NCI-H82 treated with DMSO at 0.1 percent for 48 hours (cell line): Measurements from ENCODE around the gene NT5DC4.

Experiments
- DNase-seq: peaks from one replicate; lab custom pipeline; 2025; ENCODE audit not compliant: unreplicated experiment; lab: John Stamatoyannopoulos, UW

NT5DC4 gene

GRCh38 chr2:112752667-112753066 is 31.8 kb downstream of the NT5DC4 start:
- DNase-seq: no peak

GRCh38 chr2:112754564-112754963 is 33.7 kb downstream of the NT5DC4 start:
- DNase-seq: no peak

DNA sequence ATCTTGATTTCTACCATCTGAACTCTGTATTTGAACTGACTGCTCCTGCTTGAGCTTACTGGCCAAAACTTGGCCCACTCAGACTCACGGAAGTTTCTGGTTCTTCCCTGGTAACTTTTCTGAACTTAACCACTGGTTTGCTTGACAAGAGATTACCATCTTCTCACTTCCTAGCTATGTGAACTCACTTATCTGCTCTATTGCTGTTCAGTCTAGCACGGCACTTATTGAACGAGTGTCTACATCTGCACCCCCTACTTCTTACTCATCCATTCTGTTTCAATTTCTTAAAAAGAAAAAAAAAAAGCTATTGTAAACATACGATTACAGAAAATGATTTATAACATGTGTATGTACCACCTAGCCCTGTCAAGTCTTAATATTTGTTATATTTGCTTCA is 34.6 kb downstream of the NT5DC4 start:
- no peak for DNase-seq

DNA sequence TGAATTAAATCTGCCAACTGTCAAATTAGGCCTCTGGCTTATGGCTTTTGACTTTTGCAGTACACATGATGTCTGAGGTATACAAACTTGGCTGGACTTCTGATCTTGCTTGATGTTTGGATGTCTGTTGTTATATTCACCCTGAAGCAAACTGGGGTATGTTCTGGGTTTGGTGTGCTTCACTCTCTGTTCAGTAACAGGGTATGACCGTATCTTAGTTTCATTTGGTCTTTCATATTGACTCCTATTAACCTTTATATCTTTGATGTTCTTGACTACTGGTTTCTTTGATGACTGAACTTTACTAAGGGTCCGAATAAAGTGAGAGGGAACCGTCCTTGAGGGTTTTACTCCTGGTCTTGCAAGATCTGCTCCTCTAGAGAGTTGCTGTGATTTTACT is 35.4 kb downstream of the NT5DC4 start:
- no peak for DNase-seq

- no peak for DNase-seq
Measured at GRCh38 chr2:112757265-112757664, 36.4 kb downstream of the NT5DC4 start.

GRCh38 chr2:112758711-112759110 is 37.9 kb downstream of the NT5DC4 start:
- DNase-seq: no peak

- DNase-seq: no peak
Measured at GRCh38 chr2:112760149-112760548, 39.3 kb downstream of the NT5DC4 start.

DNA sequence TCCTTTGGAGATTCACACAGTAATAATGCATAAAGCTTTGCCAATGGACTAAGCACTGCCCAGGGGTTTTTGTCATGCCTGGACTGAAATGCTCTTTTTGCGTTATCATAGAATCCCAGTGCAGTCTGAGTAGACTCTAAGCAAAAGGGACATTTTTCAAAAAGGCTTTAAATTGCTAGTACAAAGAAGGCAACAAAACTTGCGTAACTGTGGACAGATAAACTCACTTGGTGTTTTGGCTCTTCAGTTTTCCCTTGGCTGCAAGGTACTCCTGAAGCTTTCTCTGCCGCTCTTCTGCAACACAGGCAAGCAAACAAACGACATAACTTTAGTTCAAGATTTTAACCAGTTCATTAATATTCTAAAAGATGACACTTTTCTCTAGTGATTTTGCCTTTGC is 41.5 kb downstream of the NT5DC4 start:
- DNase-seq: no peak

DNA sequence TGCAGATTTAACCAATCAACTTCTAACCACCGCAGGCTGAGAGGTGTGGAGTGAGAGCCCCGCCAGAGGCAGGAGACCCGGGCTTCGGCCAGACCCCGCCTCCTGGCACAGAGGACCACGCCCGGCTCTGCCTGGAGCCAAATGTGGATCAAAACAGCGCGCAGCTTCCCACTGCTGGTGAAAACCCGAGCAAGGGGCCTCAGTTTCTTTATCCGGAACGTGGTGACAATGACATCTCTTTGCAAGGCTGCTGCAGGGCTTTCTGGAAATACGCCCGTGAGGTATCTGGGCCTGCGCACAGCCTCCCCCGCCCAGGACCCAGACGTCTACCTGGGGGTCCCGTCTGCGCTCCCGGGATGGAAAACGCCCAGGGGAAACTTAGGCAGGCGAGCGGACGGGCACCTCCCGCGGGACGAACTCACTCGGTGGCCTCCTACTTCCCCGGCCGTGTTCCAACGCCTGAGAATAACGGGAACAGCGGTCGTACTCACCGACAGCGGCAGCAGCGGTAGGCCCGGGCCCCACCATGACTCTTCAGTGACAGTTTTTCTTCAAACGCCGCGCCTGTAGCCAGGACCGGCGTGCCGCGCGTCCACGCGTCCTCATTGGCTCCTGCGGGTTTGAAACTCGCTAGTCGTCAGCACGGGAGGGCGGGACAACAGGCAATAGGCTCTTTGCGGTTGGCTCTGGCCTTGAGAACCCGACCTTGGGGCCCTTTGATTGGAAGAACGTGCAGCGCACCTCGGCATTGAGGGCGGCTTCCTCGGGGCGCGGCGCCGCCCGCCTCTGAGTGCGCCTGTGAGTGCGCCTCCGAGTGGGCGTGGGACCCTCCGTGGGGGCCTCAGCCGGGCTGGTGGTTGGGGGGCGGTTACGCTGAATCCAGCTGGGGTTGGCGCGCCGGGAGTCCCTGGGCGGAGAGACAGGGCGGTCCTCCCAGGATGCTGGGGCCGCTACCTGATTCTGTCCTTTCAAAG is 43.5 kb downstream of the NT5DC4 start, which contains the start of gene CKAP2L:
Gene CKAP2L (minus strand): TSS at position 539 of the 974 bp plus-strand sequence. CDS start 11 bp downstream, at position 528.
- peak; percentile 95 for DNase-seq

- no peak for DNase-seq
Measured at GRCh38 chr2:112765251-112765650, 44.4 kb downstream of the NT5DC4 start.

DNA sequence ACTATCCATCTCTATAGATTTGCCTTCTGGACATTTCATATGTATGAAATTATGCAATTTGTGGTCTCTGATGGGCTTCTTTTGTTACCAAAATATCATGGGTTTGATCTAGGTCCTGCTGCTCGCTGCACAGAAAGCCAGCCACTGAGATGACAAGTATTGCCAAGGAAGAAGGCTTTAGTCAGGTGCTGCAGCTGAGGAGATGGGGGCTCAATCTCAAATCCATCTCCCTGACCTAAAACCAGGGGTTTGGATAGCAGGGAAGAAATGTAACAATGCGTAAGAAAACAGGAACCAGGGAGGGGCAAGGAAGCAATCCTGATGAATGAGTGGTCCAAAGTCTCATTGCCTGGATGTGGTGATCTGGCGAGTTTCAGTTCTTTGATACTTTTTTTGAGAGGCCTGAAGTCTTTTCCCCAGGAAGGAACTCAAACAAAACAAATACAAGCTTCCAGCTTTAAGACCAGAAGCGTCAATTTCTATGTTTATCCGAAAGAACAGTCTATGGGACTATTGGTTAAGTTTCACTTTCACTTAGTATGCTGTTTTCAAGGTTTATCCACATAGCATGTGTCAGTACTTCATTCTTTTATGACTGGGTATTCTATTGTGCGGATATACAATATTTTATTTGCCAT is 47.0 kb downstream of the NT5DC4 start:
- no peak for DNase-seq

DNA sequence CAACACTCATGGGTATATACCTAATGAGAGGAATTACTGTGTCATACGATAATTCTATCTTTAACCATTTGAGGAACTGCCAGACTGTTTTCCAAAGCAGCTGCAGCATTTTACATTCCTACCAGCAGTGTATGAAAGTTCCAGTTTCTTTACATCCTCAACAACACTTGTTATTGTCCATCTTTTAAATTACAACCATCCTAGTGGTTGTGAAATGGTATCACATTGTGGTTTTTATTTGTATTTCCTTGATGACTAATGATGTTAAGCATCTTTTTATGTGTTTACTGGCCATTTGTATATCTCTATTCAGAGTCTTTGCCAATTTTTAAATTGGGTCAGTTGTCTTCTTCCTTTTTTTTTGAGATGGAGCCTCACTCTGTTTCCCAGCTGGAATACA is 47.6 kb downstream of the NT5DC4 start:
- DNase-seq: no peak

DNA sequence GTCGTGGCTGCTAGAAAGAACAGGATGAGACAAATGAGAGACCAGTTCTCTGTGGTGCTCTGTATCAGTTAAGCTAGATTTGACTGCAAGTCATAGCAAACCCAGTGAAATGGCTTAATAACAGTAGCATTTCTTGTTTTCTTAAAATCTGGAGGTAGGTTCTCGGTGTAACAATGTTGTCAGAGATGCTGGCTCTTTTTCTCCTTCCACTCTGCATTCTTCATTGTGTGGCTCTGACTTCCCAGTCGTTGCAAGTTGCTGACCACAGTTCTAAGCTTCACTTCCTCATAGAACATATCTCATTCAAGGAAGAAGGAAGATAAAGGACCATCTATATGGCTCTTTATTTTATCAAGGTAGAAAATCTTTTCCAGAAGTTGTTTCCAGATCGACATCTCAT is 51.5 kb downstream of the NT5DC4 start:
- no peak for DNase-seq

DNA sequence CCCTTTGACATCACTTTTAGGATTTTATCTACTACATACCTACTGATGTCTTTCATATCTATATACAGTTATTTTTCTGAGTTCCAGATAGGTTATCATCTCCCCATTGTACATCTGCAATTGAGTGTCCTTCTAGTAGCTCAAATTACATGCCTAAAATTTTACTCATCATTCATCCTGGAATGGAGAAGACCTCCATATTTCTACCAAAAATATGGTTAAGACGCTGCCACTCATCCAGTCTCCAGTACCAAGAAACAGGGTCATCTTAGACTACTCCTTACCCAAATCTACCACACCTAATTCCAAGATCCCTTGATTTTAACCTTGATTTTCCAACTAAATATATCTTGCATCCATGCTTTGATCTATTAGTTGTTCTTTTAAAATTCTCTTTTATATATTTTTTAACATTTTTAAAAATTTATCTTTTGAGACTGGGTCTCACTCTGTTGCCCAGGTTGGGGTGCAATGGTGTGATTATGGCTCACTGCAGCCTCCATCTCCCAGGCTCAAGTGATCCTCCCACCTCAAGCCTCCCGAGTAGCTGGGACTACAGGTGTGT is 52.2 kb downstream of the NT5DC4 start:
- no peak for DNase-seq

DNA sequence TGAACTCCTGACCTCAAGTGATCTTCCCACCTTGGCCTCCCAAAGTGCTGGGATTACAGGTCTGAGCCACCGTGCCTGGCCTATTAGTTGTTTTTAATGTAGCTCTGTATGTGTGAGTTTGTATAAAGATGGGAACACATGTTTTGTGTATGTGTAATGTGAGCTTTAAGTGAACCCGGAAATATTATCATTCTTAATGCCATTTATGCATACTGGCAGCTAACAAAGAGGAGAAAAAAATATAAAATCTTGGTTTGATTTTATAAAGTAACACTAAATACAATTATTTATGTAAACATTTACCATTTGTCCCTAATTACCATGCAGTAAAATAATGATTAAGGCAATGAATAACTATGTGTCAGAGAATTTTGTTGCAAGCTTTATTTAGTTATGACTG is 52.7 kb downstream of the NT5DC4 start:
- no peak for DNase-seq

DNA sequence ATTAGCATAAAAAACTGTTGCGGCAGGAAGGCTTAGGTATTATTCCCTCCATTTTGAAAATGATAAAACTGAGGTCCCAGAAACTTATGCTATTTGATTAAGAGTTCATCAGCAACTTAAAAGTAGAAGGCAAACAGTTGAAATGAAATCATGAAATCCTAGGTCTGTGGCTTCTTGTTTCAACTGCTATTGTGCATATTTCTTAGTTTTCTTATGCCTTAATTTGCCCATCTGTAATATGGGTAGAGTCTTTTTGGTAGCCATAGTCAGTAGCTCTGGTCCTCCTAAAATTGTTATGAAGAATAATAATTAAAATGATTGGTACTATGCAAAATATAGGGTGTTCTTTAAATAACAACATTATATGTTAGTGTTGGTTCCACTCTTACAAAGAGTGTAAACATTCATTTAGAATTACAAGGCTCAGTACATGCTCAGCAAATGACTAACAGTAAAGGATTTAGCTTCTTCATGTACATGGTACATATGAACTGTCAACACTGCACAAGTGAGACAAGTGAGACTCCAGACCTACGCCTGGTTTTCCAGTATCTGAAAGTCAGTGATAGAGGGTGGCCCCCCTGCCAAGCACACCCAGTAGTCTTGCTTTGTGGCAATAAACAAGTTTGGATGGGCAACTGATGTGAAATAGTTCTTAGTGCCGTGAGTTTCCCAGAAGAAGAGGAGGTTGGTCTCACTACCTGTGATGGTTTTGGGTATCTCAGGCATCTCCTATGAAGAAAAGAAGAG is 53.9 kb downstream of the NT5DC4 start:
- no peak for DNase-seq

DNA sequence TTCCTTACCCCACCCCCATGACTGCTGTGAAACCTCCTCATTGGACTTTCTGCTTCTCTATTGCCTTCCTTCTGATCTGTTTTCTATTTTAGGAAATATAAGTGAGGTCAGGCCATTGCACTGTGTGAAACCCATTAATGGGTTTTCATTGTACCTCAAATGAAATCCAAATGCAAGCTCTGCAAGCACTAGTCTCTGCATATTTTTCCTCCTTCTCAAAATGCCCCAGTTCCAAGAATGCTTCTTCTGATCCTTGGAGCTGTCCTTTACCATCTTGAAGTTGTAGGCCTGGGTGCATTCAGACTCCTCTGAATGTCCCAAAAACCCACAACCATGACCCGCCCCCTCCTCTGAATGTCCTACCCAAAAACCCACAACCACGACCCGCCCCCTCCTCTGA is 55.3 kb downstream of the NT5DC4 start:
- no peak for DNase-seq

- DNase-seq: no peak
Measured at GRCh38 chr2:112777036-112777435, 56.2 kb downstream of the NT5DC4 start.

- DNase-seq: no peak
Measured at GRCh38 chr2:112779598-112779997, 58.8 kb downstream of the NT5DC4 start.

DNA sequence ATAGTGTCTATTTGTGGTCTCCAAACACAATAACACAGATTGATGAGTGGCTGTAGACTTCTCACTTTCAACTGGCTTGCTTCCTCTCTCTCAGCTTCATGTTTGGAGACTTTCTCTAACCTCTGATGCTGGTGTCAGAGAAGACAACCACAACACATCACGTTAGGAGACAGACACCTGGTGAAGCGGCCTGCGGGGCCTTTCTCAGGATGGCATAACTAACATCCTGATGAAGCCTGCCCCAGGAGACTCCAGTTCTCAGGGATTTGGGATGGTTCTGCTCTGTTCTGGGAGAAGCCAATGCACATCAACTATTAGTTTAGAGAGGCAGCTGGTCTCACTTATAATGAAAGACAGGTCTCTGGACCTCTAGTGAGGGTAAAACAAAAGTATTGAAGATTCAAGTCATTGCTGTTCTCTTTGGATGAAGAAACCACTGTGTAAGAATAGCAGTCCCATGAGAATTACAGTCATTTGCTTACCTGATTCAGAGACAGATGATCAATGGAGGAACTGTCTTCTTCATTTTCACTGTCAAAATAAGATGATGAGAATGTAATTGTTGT is 61.5 kb downstream of the NT5DC4 start:
- DNase-seq: no peak

GRCh38 chr2:112783187-112783714 is 62.4 kb downstream of the NT5DC4 start:
- no peak for DNase-seq
